ENCODE data around the gene VAV2. TPM values are rescaled to one million over a fixed set of nuclear protein-coding genes. Genes with fewer than 3 reads are reported as not detected.
A peak's percentile ranks its signal among the peaks of the same experiment; 100 is the strongest.

The VAV2 gene
- total and polyA plus RNA-seq, 2 experiments from 2014 or later, result 8.1 to 28.9 TPM

- no peaks in the 10 kb centered on the region for H3K27me3 ChIP-seq (ENCODE audit: insufficient read depth)
- no peaks in the 10 kb centered on the region for H4K20me1 ChIP-seq (replicated peaks; ENCODE audit: insufficient read depth)
- Mint-ChIP-seq H3K4me1 (peaks cover 28% of the 10 kb centered on the region), H3K4me3 (peak overlapping the region; percentile 34; the same call in 1 of the 3 replicates), H3K27ac (no peak overlapping the region), H3K36me3 (ENCODE audit: low read depth) (no peaks in the 10 kb centered on the region; the same call in 2 of the 3 replicates), H3K9me3 (no peaks in the 10 kb centered on the region; the same call in 2 of the 3 replicates), H3K27me3 (ENCODE audit: insufficient read depth, low read depth, poor library complexity) (peaks cover 6% of the 10 kb centered on the region)
- no peak overlapping the region for H3K4me3 ChIP-seq
- H3K27ac ChIP-seq (ENCODE audit: low read depth), result no peak overlapping the region
- no peak overlapping the region for H2AFZ ChIP-seq
- H3K36me3 ChIP-seq (ENCODE audit: insufficient read depth), result no peaks in the 10 kb centered on the region
- no peak for DNase-seq (ENCODE audit: low spot score)
- H3K9me2 ChIP-seq (ENCODE audit: insufficient read depth), result no peaks in the 10 kb centered on the region
- ATAC-seq, result no peak
- no peak for TF ChIP-seq ZNF462 (CRISPR knock-in tag; IDR thresholded peaks at IDR 0.05)
- no peak for TF ChIP-seq JUNB (IDR thresholded peaks at IDR 0.05; ENCODE audit: unreplicated experiment)
- TF ChIP-seq ZNF114 (CRISPR knock-in tag; IDR thresholded peaks at IDR 0.05), result no peak
- TF ChIP-seq REST (IDR thresholded peaks at IDR 0.05; ENCODE audit: unreplicated experiment), result no peak
- no peak for TF ChIP-seq STAT1 (IDR thresholded peaks at IDR 0.05; ENCODE audit: unreplicated experiment)
- no peak for TF ChIP-seq ZNF331 (CRISPR knock-in tag; IDR thresholded peaks at IDR 0.05; ENCODE audit: low read depth)
- no peak for TF ChIP-seq NANOG (IDR thresholded peaks at IDR 0.05; ENCODE audit: borderline replicate concordance)
- TF ChIP-seq POLR2AphosphoS5 (IDR thresholded peaks at IDR 0.05; ENCODE audit: low read depth), result no peak
- no peak for TF ChIP-seq EZH2phosphoT487 (IDR thresholded peaks at IDR 0.05; ENCODE audit: unreplicated experiment)
- no peak for TF ChIP-seq ETS1 (IDR thresholded peaks at IDR 0.05)
- TF ChIP-seq CREB1 (CRISPR knock-in tag; IDR thresholded peaks at IDR 0.05; ENCODE audit: low read depth), result no peak
- TF ChIP-seq EZH2 (IDR thresholded peaks at IDR 0.05; ENCODE audit: low read depth, unreplicated experiment), result no peak
- no peaks in the 10 kb centered on the region for H3K79me2 ChIP-seq (replicated peaks; ENCODE audit: insufficient read depth)
- H3K4me1 ChIP-seq (ENCODE audit: insufficient read depth), result peaks cover 19% of the 10 kb centered on the region
- no peaks in the 10 kb centered on the region for H3F3A ChIP-seq (replicated peaks; ENCODE audit: low read depth)
- H3K4me2 ChIP-seq, result no peak overlapping the region
Observed at GRCh38 chr9:133733796-133734533, 258.2 kb downstream of the VAV2 start.

All from GM23338 (cell line).